Middle frontal gyrus (tissue), 1 donor: ENCODE data around the gene RASSF4.

Experiments
- DNase-seq: peaks from one replicate; pipeline ENCODE4 v3.0.0-alpha.2; 2015; ENCODE audit warnings: low spot score; ENCODE audit errors: extremely low spot score

The RASSF4 gene

GRCh38 chr10:44947371-44948152 lies 12.0 kb upstream of the RASSF4 start:
- no peak for DNase-seq

GRCh38 chr10:44948642-44949041 lies 11.0 kb upstream of the RASSF4 start:
- no peak for DNase-seq

- DNase-seq = no peak
Observed at GRCh38 chr10:44949127-44949802, 10.3 kb upstream of the RASSF4 start.

- DNase-seq = no peak
Observed at GRCh38 chr10:44949915-44950314, 9.7 kb upstream of the RASSF4 start.

- no peak for DNase-seq
Observed at GRCh38 chr10:44950326-44951225, 9.0 kb upstream of the RASSF4 start.

- no peak for DNase-seq
Observed at GRCh38 chr10:44951576-44952226, 7.9 kb upstream of the RASSF4 start.

- no peak for DNase-seq
Observed at GRCh38 chr10:44952779-44953231, 6.8 kb upstream of the RASSF4 start.

- no peak for DNase-seq
Observed at GRCh38 chr10:44954042-44954441, 5.6 kb upstream of the RASSF4 start.

- no peak for DNase-seq
Observed at GRCh38 chr10:44954962-44955361, 4.6 kb upstream of the RASSF4 start.

GRCh38 chr10:44955413-44956070 lies 4.1 kb upstream of the RASSF4 start:
- no peak for DNase-seq

- DNase-seq = no peak
Observed at GRCh38 chr10:44956226-44956625, 3.4 kb upstream of the RASSF4 start.

GRCh38 chr10:44956717-44957706 lies 2.6 kb upstream of the RASSF4 start:
- DNase-seq = no peak

GRCh38 chr10:44958196-44958897 lies 1.3 kb upstream of the RASSF4 start:
- DNase-seq = no peak

- no peak for DNase-seq
Observed at GRCh38 chr10:44958898-44959246, 730 bp upstream of the RASSF4 start.

GRCh38 chr10:44960088-44960460 lies 472 bp downstream of the RASSF4 start:
- DNase-seq = no peak

- no peak for DNase-seq
Observed at GRCh38 chr10:44960482-44961229, 1.1 kb downstream of the RASSF4 start.

- DNase-seq = no peak
Observed at GRCh38 chr10:44961230-44961571, 1.6 kb downstream of the RASSF4 start.

GRCh38 chr10:44961931-44962750 lies 2.5 kb downstream of the RASSF4 start:
- no peak for DNase-seq
